ENCODE results near the gene NUP210.

Gene NUP210

GRCh38 chr3:13274551-13275332, 145.4 kb downstream of the NUP210 start:
- no peak for DNase-seq (ENCODE audit: low read depth)

- DNase-seq (ENCODE audit: low read depth), result no peak
Measured at GRCh38 chr3:13274125-13274524, 146.0 kb downstream of the NUP210 start.

GRCh38 chr3:13273604-13274105, 146.5 kb downstream of the NUP210 start:
- DNase-seq (ENCODE audit: low read depth), result no peak

- DNase-seq (ENCODE audit: low read depth), result no peak
Measured at GRCh38 chr3:13272831-13273603, 147.1 kb downstream of the NUP210 start.

- DNase-seq (ENCODE audit: low read depth), result no peak
Measured at GRCh38 chr3:13269711-13270378, 150.3 kb downstream of the NUP210 start.

GRCh38 chr3:13268961-13269441, 151.1 kb downstream of the NUP210 start:
- DNase-seq (ENCODE audit: low read depth), result no peak

- no peak for DNase-seq (ENCODE audit: low read depth)
Measured at GRCh38 chr3:13268120-13268519, 152.0 kb downstream of the NUP210 start.

GRCh38 chr3:13266651-13267362, 153.3 kb downstream of the NUP210 start:
- no peak for DNase-seq (ENCODE audit: low read depth)
